Activated naive CD8-positive, alpha-beta T cell treated with anti-CD3 and anti-CD28 coated beads, Interleukin-2, amount 10 ng/mL, durations not matched to agents 7 days and 5 days (primary cell): Measurements from ENCODE around the gene VMP1. TPM values are rescaled to one million over a fixed set of nuclear protein-coding genes. Genes with fewer than 3 reads are reported as not detected.
A peak's percentile ranks its signal among the peaks of the same experiment; 100 is the strongest.
"Not testable (repeated sequence)": the region's sequence is repeated elsewhere in the genome, so short reads cannot be mapped to it uniquely, and the experiment has no call there.

Source experiments
- ATAC-seq: fragments of 150-1000 bp; cut with Tn5 transposase; one replicate; pipeline ENCODE4 v1.10.0; 2021; ENCODE audit warnings: low read depth, moderate library complexity
- POLR2A ChIA-PET: fragments of 350-600 bp; sonication (Branson Sonifier 250); formaldehyde crosslinking; loops from one replicate; lab custom pipeline; 2021; ENCODE audit warnings: antibody characterized with exemption; lab: Charles Lee
- DNase-seq: peaks from one replicate; pipeline ENCODE4 v3.0.0; 2021
- H3K27ac Mint-ChIP-seq: one replicate; pipeline ENCODE4 v1.8.0; 2022; ENCODE audit warnings: mild to moderate bottlenecking, mixed read lengths
- H3K27me3 Mint-ChIP-seq: one replicate; pipeline ENCODE4 v1.8.0; 2022; ENCODE audit warnings: mild to moderate bottlenecking, moderate library complexity, mixed read lengths
- H3K36me3 Mint-ChIP-seq: one replicate; pipeline ENCODE4 v1.8.0; 2021; ENCODE audit warnings: mild to moderate bottlenecking, mixed read lengths
- H3K4me1 Mint-ChIP-seq: one replicate; pipeline ENCODE4 v1.8.0; 2021; ENCODE audit warnings: mixed read lengths
- H3K4me3 Mint-ChIP-seq: one replicate; pipeline ENCODE4 v1.8.0; 2022; ENCODE audit warnings: mild to moderate bottlenecking, moderate library complexity, mixed read lengths
- H3K9me3 Mint-ChIP-seq: one replicate; pipeline ENCODE4 v1.8.0; 2021; ENCODE audit warnings: mixed read lengths
- microRNA-seq: library from miRNA; unstranded; fragments of <30 nt; microRNA quantifications from one replicate; pipeline ENCODE4 v1.2.0, GENCODE V29; 2022
- total RNA-seq, 2 experiments: library from RNA; stranded (reverse); gene quantifications; one replicate each; pipeline ENCODE4 v1.2.3, GENCODE V29; 2021

VMP1 gene
- total RNA-seq, 2 experiments from 2014 or later: 114 to 116 TPM

GRCh38 chr17:59869941-59870218 lies 162.4 kb downstream of the VMP1 start:
- Mint-ChIP-seq H3K36me3 (peaks cover 9% of the 10 kb centered on the region), H3K27ac (no peak overlapping the region), H3K4me1 (peaks cover 1% of the 10 kb centered on the region), H3K27me3 (no peaks in the 10 kb centered on the region), H3K9me3 (no peaks in the 10 kb centered on the region), H3K4me3 (no peak overlapping the region)
- ATAC-seq (no peak), DNase-seq (no peak)
- POLR2A ChIA-PET: interaction anchor here (1.0 to 1.2 kb wide), 2 partner anchors 23 to 167 kb away, joined by 3 read pairs; partner anchors contain the start of gene RPS6KB1

- POLR2A ChIA-PET: interaction anchor here (1.2 kb wide), 1 partner anchor 166 kb away, joined by 3 read pairs; no protein-coding TSS in a partner anchor
- DNase-seq: no peak
- ATAC-seq: no peak
- Mint-ChIP-seq H3K9me3 (no peaks in the 10 kb centered on the region), H3K27ac (no peak overlapping the region), H3K36me3 (peaks cover 9% of the 10 kb centered on the region), H3K4me1 (peaks cover 1% of the 10 kb centered on the region), H3K27me3 (no peaks in the 10 kb centered on the region), H3K4me3 (no peak overlapping the region)
These were observed 163.0 kb downstream of the VMP1 start for GRCh38 chr17:59870482-59870881.

- no peaks in the 10 kb centered on the region for H3K9me3 Mint-ChIP-seq
These were observed 164.9 kb downstream of the VMP1 start for GRCh38 chr17:59872351-59872750.

GRCh38 chr17:59873414-59873813 lies 166.0 kb downstream of the VMP1 start:
- DNase-seq, H3K4me3 Mint-ChIP-seq, POLR2A ChIA-PET, H3K4me1 Mint-ChIP-seq, ATAC-seq, H3K36me3 Mint-ChIP-seq, H3K27me3 Mint-ChIP-seq, H3K27ac Mint-ChIP-seq, H3K9me3 Mint-ChIP-seq: not testable (repeated sequence)

More at GRCh38 chr17:59872351-59872750, 164.9 kb downstream of the VMP1 start:
- ATAC-seq (no peak), DNase-seq (no peak)
- H3K27ac Mint-ChIP-seq: no peak overlapping the region
- H3K36me3 Mint-ChIP-seq: peaks cover 6% of the 10 kb centered on the region
- POLR2A ChIA-PET: no interaction called here
- H3K27me3 Mint-ChIP-seq: no peaks in the 10 kb centered on the region
- H3K4me3 Mint-ChIP-seq: no peak overlapping the region
- peaks cover 1% of the 10 kb centered on the region for H3K4me1 Mint-ChIP-seq

GRCh38 chr17:59874376-59874775 lies 166.9 kb downstream of the VMP1 start:
- POLR2A ChIA-PET: no interaction called here
- ATAC-seq (no peak), DNase-seq (no peak)
- Mint-ChIP-seq H3K9me3 (no peaks in the 10 kb centered on the region), H3K4me3 (no peak overlapping the region), H3K4me1 (peaks cover 1% of the 10 kb centered on the region), H3K36me3 (peaks cover 8% of the 10 kb centered on the region), H3K27ac (no peak overlapping the region), H3K27me3 (no peaks in the 10 kb centered on the region)

GRCh38 chr17:59876107-59876506 lies 168.7 kb downstream of the VMP1 start:
- peaks cover 10% of the 10 kb centered on the region for H3K36me3 Mint-ChIP-seq
- H3K9me3 Mint-ChIP-seq: no peaks in the 10 kb centered on the region
- ATAC-seq (no peak), DNase-seq (no peak)
- H3K27me3 Mint-ChIP-seq: no peaks in the 10 kb centered on the region
- POLR2A ChIA-PET: interaction anchor here (0.5 kb wide), 1 partner anchor 32 kb away, joined by 7 read pairs; no protein-coding TSS in a partner anchor
- H3K27ac Mint-ChIP-seq: no peak overlapping the region
- H3K4me1 Mint-ChIP-seq: peaks cover 1% of the 10 kb centered on the region
- no peak overlapping the region for H3K4me3 Mint-ChIP-seq

GRCh38 chr17:59877965-59878364 lies 170.5 kb downstream of the VMP1 start:
- Mint-ChIP-seq H3K27ac (no peak overlapping the region), H3K9me3 (no peaks in the 10 kb centered on the region), H3K27me3 (no peaks in the 10 kb centered on the region), H3K4me3 (no peak overlapping the region), H3K36me3 (peaks cover 7% of the 10 kb centered on the region), H3K4me1 (no peaks in the 10 kb centered on the region)
- no peak for DNase-seq
- POLR2A ChIA-PET: no interaction called here
- ATAC-seq: no peak

GRCh38 chr17:59878624-59879023 lies 171.2 kb downstream of the VMP1 start:
- ATAC-seq (no peak), DNase-seq (no peak)
- H3K9me3 Mint-ChIP-seq: no peaks in the 10 kb centered on the region
- peaks cover 7% of the 10 kb centered on the region for H3K36me3 Mint-ChIP-seq
- no peak overlapping the region for H3K27ac Mint-ChIP-seq
- no peaks in the 10 kb centered on the region for H3K27me3 Mint-ChIP-seq
- no peak overlapping the region for H3K4me3 Mint-ChIP-seq
- H3K4me1 Mint-ChIP-seq: no peaks in the 10 kb centered on the region
- POLR2A ChIA-PET: interaction anchor here (0.7 kb wide), 1 partner anchor 126 kb away, joined by 4 read pairs; no protein-coding TSS in a partner anchor

- ATAC-seq (no peak), DNase-seq (no peak)
- H3K4me3 Mint-ChIP-seq: no peak overlapping the region
- H3K36me3 Mint-ChIP-seq: peaks cover 14% of the 10 kb centered on the region
- POLR2A ChIA-PET: no interaction called here
- peaks cover 4% of the 10 kb centered on the region for H3K4me1 Mint-ChIP-seq
- no peaks in the 10 kb centered on the region for H3K27me3 Mint-ChIP-seq
- no peak overlapping the region for H3K27ac Mint-ChIP-seq
- H3K9me3 Mint-ChIP-seq: no peaks in the 10 kb centered on the region
These were observed 177.4 kb downstream of the VMP1 start for GRCh38 chr17:59884861-59885260.

- POLR2A ChIA-PET: no interaction called here
- Mint-ChIP-seq H3K27me3 (no peaks in the 10 kb centered on the region), H3K36me3 (peaks cover 16% of the 10 kb centered on the region), H3K27ac (peak overlapping the region; percentile 0), H3K4me1 (peaks cover 17% of the 10 kb centered on the region), H3K9me3 (no peaks in the 10 kb centered on the region), H3K4me3 (no peak overlapping the region)
- ATAC-seq (no peak), DNase-seq (no peak)
These were observed 180.8 kb downstream of the VMP1 start for GRCh38 chr17:59888145-59888750.

GRCh38 chr17:59890720-59891119 lies 183.3 kb downstream of the VMP1 start:
- ATAC-seq (no peak), DNase-seq (no peak)
- Mint-ChIP-seq H3K4me3 (peak overlapping the region; percentile 4), H3K9me3 (no peaks in the 10 kb centered on the region), H3K27me3 (no peaks in the 10 kb centered on the region), H3K27ac (peak overlapping the region; percentile 26), H3K4me1 (peaks cover 30% of the 10 kb centered on the region), H3K36me3 (peaks cover 16% of the 10 kb centered on the region)
- POLR2A ChIA-PET: no interaction called here

Small RNAs within 50 kb of the gene (microRNA-seq; reads per million reads assigned to microRNA genes)
- 97,923 reads per million, percentile 100 among the genes with 10 or more reads in this experiment for gene MIR21

Other genes starting within 250 kb of the VMP1 start
- 10 to 100 TPM; 22.8 to 23.7 TPM for gene DHX40, start 142.0 kb upstream of the VMP1 start, total RNA-seq
- gene CLTC, start 87.8 kb upstream of the VMP1 start, total RNA-seq: 100 to 1,000 TPM; 115 to 117 TPM
- 10 to 100 TPM; 16.2 to 17.3 TPM for gene PTRH2, start 224 bp upstream of the VMP1 start, total RNA-seq
- gene TUBD1, start 185.3 kb downstream of the VMP1 start, total RNA-seq: 10 to 100 TPM; 16.5 to 21.1 TPM
- gene RPS6KB1, start 185.5 kb downstream of the VMP1 start, total RNA-seq: 10 to 100 TPM; 46.3 to 49.4 TPM